Measurements from ENCODE around the gene CFAP53. TPM values are rescaled to one million over a fixed set of nuclear protein-coding genes. Genes with fewer than 3 reads are reported as not detected.

Gene CFAP53
- total and polyA plus RNA-seq, 7 donors: 0.37 to 1.6 (median 0.54) TPM

DNA sequence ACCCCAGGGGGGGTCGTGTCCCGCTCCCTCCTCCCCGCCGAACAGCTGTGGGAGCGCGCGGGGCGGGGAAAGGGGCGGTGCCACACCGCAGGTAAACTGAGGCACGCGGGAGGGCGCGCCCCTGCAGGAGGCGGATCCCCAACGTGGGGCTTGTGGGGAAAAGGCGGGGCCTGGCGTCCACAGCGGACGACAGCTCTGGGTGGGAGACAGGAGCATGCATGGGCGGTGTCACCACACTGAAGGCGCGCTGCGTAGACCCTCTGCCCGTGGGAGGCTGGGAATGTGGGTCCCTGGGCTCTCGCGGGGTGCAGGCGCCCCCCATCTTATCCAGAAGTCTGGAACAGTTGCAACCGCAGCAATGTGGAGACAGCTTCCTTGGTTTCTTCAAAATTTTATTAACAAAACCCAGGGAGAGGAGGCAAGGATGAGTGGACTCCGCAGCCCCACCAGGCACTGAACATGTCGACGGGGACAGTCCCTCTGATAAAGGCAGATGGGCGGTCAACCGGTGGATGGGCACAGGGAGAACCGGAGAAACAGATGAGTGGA lies 15.8 kb upstream of the CFAP53 start:
- TF ChIP-seq, protein P1, sequence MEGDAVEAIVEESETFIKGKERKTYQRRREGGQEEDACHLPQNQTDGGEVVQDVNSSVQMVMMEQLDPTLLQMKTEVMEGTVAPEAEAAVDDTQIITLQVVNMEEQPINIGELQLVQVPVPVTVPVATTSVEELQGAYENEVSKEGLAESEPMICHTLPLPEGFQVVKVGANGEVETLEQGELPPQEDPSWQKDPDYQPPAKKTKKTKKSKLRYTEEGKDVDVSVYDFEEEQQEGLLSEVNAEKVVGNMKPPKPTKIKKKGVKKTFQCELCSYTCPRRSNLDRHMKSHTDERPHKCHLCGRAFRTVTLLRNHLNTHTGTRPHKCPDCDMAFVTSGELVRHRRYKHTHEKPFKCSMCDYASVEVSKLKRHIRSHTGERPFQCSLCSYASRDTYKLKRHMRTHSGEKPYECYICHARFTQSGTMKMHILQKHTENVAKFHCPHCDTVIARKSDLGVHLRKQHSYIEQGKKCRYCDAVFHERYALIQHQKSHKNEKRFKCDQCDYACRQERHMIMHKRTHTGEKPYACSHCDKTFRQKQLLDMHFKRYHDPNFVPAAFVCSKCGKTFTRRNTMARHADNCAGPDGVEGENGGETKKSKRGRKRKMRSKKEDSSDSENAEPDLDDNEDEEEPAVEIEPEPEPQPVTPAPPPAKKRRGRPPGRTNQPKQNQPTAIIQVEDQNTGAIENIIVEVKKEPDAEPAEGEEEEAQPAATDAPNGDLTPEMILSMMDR (IDR thresholded peaks at IDR 0.05): no peak
- Histone ChIP-seq H3K9me3 (no peaks in the 10 kb centered on the region), H3K27ac (peak overlapping the region; percentile 94), H3K4me3 (peak overlapping the region; percentile 94), H3K36me3 (ENCODE audit: insufficient read depth in 1 of 2, low read depth in 1 of 2) (peaks cover under 1 to 69% of the 10 kb centered on the region in 2 donors), H3K4me1 (peaks cover 20% of the 10 kb centered on the region), H3K27me3 (ENCODE audit: insufficient read depth in 3 of 3, low read length in 2 of 3) (no peaks in the 10 kb centered on the region)
- intact Hi-C loops (cut with DNase I): loop anchor here in 1 of 2 donors (10.0 kb wide), 1 partner anchor 913 kb away; the partner anchor contains the start of gene MEX3C
- ATAC-seq (no peak), DNase-seq (no peak)
- WGBS, 3 donors: 34 to 43% (median 35%) methylated on average over 29 to 35 of the region's 35 CpGs

DNA sequence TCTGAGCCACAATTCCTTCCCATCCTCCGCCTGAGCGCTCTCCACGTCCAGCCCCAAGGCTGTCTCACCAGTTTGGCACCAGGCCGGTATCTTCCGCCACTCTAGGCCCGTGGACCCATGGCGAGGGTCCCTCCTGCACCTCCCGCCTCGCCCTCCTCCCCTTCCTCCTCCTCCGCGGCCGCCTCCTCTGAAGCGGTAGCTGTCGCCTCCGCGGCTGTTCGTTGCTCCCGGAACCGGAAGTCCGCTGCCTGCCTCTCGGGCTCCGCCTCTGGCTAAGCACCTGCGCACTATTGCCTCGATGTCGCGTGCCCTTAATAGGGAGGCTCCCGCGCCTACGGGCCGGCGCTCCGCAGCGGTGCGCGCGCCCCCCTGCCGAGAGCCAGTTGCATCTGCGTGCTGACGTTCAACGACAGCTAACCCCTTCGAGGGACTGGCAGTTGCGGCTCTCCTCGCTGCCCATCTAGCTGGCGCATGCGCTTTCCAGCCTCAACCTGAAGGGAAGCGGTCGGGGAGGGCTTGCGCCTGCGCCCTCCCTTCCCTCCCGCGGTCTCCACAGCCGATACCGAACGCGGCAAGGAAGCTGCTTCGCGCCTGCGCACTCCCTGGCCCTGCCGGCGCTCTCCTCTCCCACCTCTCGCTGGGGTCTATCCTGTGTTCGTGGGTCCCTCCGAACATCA lies 15.1 kb upstream of the CFAP53 start, which contains the start of gene MBD1:
Gene MBD1, minus strand, starts transcription at position 229 of the 677 bp plus-strand sequence. CDS start 1,531 bp downstream, outside the sequence.
- Histone ChIP-seq H3K9me3 (no peaks in the 10 kb centered on the region), H3K27ac (peak within 1 kb of the TSS; percentile 94), H3K4me3 (peak within 1 kb of the TSS; percentile 94), H3K36me3 (ENCODE audit: insufficient read depth in 1 of 2, low read depth in 1 of 2) (peaks cover 7 to 76% of the 10 kb centered on the region in 2 donors), H3K27me3 (ENCODE audit: insufficient read depth in 3 of 3, low read length in 2 of 3) (no peaks in the 10 kb centered on the region), H3K4me1 (peaks cover 20% of the 10 kb centered on the region)
- TF ChIP-seq, protein P1 (IDR thresholded peaks at IDR 0.05): peak; percentile 32
- intact Hi-C loops (cut with DNase I): loop anchor here in 1 of 2 donors (10.0 kb wide), 1 partner anchor 913 kb away; the partner anchor contains the start of gene MEX3C
- WGBS, 3 donors: 0 to 1% (median 0%) methylated on average over 48 to 63 of the region's 63 CpGs
- DNase-seq: peak; percentile 97 to 99
- peak; percentile 94 to 95 (median 95) for ATAC-seq

DNA sequence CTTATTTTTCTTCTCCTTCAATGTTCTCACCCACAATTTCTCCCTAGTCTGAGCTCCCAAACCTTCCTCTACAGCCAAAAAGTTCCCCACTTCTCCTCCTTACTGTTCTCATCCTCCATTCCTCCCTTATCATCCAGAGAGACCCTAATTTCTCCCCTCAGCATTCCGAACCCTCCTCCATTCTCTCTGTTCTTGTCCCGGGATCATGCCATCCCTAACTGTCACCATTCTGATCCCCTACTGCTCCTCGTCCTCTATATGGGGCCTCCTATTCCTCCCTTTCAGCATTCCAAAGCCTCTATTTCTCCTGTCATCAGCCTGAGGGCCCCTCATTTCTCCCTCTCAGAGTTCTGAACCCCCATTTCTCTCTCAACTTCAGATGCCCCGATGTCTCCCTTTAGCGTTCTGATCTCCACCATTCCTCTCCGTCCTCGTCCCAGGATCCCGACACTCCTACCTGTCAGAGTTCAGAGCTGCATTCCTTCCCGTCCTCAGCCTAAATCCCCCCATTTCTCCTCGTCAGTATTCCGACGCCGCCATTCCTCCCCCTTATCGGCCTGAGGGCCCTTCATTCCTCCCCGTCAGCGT lies 14.5 kb upstream of the CFAP53 start:
- DNase-seq: no peak
- 1 to 2% (median 1%) methylated on average over 16 of the region's 16 CpGs for WGBS, 3 donors
- Histone ChIP-seq H3K36me3 (ENCODE audit: insufficient read depth in 1 of 2, low read depth in 1 of 2) (peaks cover 9 to 80% of the 10 kb centered on the region in 2 donors), H3K4me3 (peak overlapping the region; percentile 94), H3K27ac (peak overlapping the region; percentile 94), H3K27me3 (ENCODE audit: insufficient read depth in 3 of 3, low read length in 2 of 3) (no peaks in the 10 kb centered on the region), H3K9me3 (no peaks in the 10 kb centered on the region), H3K4me1 (peaks cover 20% of the 10 kb centered on the region)
- intact Hi-C loops (cut with DNase I): loop anchor here in 1 of 2 donors (10.0 kb wide), 1 partner anchor 914 kb away; the partner anchor contains the start of gene MEX3C
- ATAC-seq: no peak
- TF ChIP-seq, protein P1 (IDR thresholded peaks at IDR 0.05): no peak

DNA sequence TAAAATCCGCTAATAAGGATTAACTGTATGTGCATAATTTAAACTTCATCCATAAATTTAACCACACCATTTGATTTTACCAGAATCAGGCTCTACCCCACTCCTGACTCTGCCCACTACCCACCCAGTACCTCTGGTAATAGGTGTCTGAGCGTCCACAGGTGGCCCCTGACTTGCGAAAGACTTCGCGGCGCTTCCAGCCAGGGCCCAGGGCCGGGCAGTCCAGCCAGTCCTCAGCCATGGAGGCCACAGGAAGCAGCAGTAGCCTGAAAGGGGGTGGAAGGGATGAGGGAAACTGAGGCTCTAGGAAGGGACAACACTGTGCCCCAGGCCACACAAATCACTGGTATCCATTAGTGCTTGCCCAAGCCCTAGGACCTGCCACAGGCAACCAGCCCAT lies 13.5 kb upstream of the CFAP53 start:
- 93 to 97% (median 96%) methylated on average over 7 of the region's 7 CpGs for WGBS, 3 donors
- DNase-seq (no peak), ATAC-seq (no peak)
- H3K4me3 ChIP-seq: peak overlapping the region; percentile 94
- TF ChIP-seq, protein P1 (IDR thresholded peaks at IDR 0.05): no peak
- peaks cover 20% of the 10 kb centered on the region for H3K4me1 ChIP-seq
- H3K27me3 ChIP-seq (ENCODE audit: insufficient read depth in 3 of 3, low read length in 2 of 3): no peaks in the 10 kb centered on the region
- intact Hi-C loops (cut with DNase I): loop anchor here in 1 of 2 donors (10.0 kb wide), 2 partner anchors 465 to 915 kb away; partner anchors contain the start of genes ACAA2 and MEX3C
- H3K27ac ChIP-seq: no peak overlapping the region
- peaks cover 15 to 80% of the 10 kb centered on the region in 2 donors for H3K36me3 ChIP-seq (ENCODE audit: insufficient read depth in 1 of 2, low read depth in 1 of 2)
- no peaks in the 10 kb centered on the region for H3K9me3 ChIP-seq

All from psoas muscle (tissue), 8 donors.